H1 (cell line): ENCODE data around the gene CLPX. TPM values are rescaled to one million over a fixed set of nuclear protein-coding genes. Genes with fewer than 3 reads are reported as not detected.
A peak's percentile ranks its signal among the peaks of the same experiment; 100 is the strongest.

ENCODE experiments used
- CTCF ChIA-PET: fragments of 300-600 bp; sonication (Branson Sonifier 250); formaldehyde crosslinking; loops from one replicate; lab custom pipeline; 2021; ENCODE audit not compliant: partially characterized antibody; lab: Charles Lee
- POLR2A ChIA-PET: fragments of 300-600 bp; sonication (Branson Sonifier 250); formaldehyde crosslinking; loops from one replicate; lab custom pipeline; 2021; ENCODE audit warnings: inconsistent platforms; ENCODE audit not compliant: partially characterized antibody; lab: Charles Lee
- DNase-seq, 2 experiments: peaks; one replicate each; pipeline versions ENCODE4 v3.0.0 to v3.0.0-alpha.2; 2010 to 2022; ENCODE audit warnings: low spot score in 2 of 2, low read depth in 1 of 2, mixed read lengths in 1 of 2
- FAIRE-seq: peaks from 2 replicates; lab custom pipeline; 2011; peaks lifted over from hg19 to GRCh38; lab: Jason Lieb, UNC
- H2AFZ ChIP-seq: 2 replicates; pipeline ENCODE4 v1.8.1; 2012; ENCODE audit warnings: low read length, inconsistent platforms
- H2AK5ac ChIP-seq: 2 replicates; pipeline ENCODE4 v1.6.1; 2013; ENCODE audit warnings: low read depth, low read length
- H2BK120ac ChIP-seq: replicated peaks from 2 replicates; pipeline ENCODE3; 2013; ENCODE audit warnings: low read depth, low read length, inconsistent platforms
- H2BK12ac ChIP-seq: 2 replicates; pipeline ENCODE4 v1.6.1; 2013; ENCODE audit warnings: low read depth, low read length
- H2BK15ac ChIP-seq: 2 replicates; pipeline ENCODE4 v1.6.1; 2013; ENCODE audit warnings: low read length
- H2BK20ac ChIP-seq: 2 replicates; pipeline ENCODE4 v1.6.1; 2013; ENCODE audit warnings: low read length
- H2BK5ac ChIP-seq: 2 replicates; pipeline ENCODE4 v1.6.1; 2013; ENCODE audit warnings: low read depth, low read length
- H3K14ac ChIP-seq: 2 replicates; pipeline ENCODE4 v1.6.1; 2013; ENCODE audit warnings: inconsistent platforms; ENCODE audit not compliant: insufficient read length
- H3K18ac ChIP-seq: 2 replicates; pipeline ENCODE4 v1.6.1; 2013; ENCODE audit warnings: low read length; ENCODE audit errors: extremely low read depth
- H3K23ac ChIP-seq: 2 replicates; pipeline ENCODE4 v1.6.1; 2013; ENCODE audit warnings: inconsistent platforms; ENCODE audit not compliant: insufficient read length
- H3K23me2 ChIP-seq: 2 replicates; pipeline ENCODE4 v1.6.1; 2013; ENCODE audit warnings: low read depth, low read length
- H3K27ac ChIP-seq: 2 replicates; pipeline ENCODE4 v1.6.1; 2011; ENCODE audit warnings: low read depth, low read length, inconsistent platforms
- H3K27me3 ChIP-seq, 4 experiments: replicated peaks in 1 of 4; 1 replicate in 1 of 4; 2 replicates in 3 of 4; pipeline versions ENCODE4 v1.6.1 to v1.8.1; 2011 to 2013; ENCODE audit warnings: low read length in 3 of 4, mild to moderate bottlenecking in 3 of 4, inconsistent platforms in 2 of 4, mixed read lengths in 2 of 4, moderate library complexity in 1 of 4; ENCODE audit not compliant: control insufficient read depth in 3 of 4, insufficient read depth in 3 of 4; ENCODE audit errors: extremely low read depth in 1 of 4
- H3K36me3 ChIP-seq, 4 experiments: 2 replicates each; pipeline versions ENCODE4 v1.6.1 to v1.8.1; 2011 to 2013; ENCODE audit warnings: mild to moderate bottlenecking in 4 of 4, low read length in 3 of 4, moderate library complexity in 2 of 4, control low read depth in 1 of 4, inconsistent platforms in 1 of 4; ENCODE audit not compliant: insufficient read depth in 4 of 4, control insufficient read depth in 2 of 4
- H3K4ac ChIP-seq: replicated peaks from 2 replicates; pipeline ENCODE3; 2013; ENCODE audit warnings: low read length, low read depth, mixed read lengths, inconsistent platforms; ENCODE audit not compliant: insufficient read length
- H3K4me1 ChIP-seq, 4 experiments: replicated peaks in 1 of 4; 1 replicate in 1 of 4; 2 replicates in 3 of 4; pipeline versions ENCODE4 v1.6.1 to v1.8.1; 2011 to 2013; ENCODE audit warnings: low read length in 3 of 4, inconsistent platforms in 2 of 4, mixed read lengths in 1 of 4; ENCODE audit not compliant: insufficient read depth in 4 of 4, control insufficient read depth in 3 of 4
- H3K4me2 ChIP-seq, 2 experiments: 2 replicates each; pipeline versions ENCODE4 v1.6.1 to v1.8.1; 2011 to 2013; ENCODE audit warnings: low read depth in 2 of 2, low read length in 2 of 2, control low read depth in 1 of 2, inconsistent platforms in 1 of 2, mild to moderate bottlenecking in 1 of 2; ENCODE audit not compliant: insufficient read depth in 1 of 2
- H3K4me3 ChIP-seq, 4 experiments: fragments of 200-600, 300-600 bp in 1 of 4; sonication (generic), shearing (Covaris generic), sonication (Bioruptor Twin) in 1 of 4; 2 replicates each; pipeline versions ENCODE4 v1.5.1 to v1.8.1; 2011 to 2016; ENCODE audit warnings: low read length in 4 of 4, low read depth in 3 of 4, control low read depth in 2 of 4, inconsistent platforms in 2 of 4, mild to moderate bottlenecking in 2 of 4, mixed read lengths in 1 of 4, moderate library complexity in 1 of 4; ENCODE audit not compliant: insufficient read depth in 2 of 4; ENCODE audit errors: extremely low read depth in 1 of 4
- H3K56ac ChIP-seq: replicated peaks from 2 replicates; pipeline ENCODE3; 2013; ENCODE audit warnings: low read depth, mild to moderate bottlenecking, mixed read lengths, low read length, inconsistent platforms; ENCODE audit not compliant: insufficient read length
- H3K79me1 ChIP-seq: 2 replicates; pipeline ENCODE4 v1.6.1; 2013; ENCODE audit warnings: low read depth, low read length, control low read depth
- H3K79me2 ChIP-seq, 2 experiments: 2 replicates each; pipeline versions ENCODE4 v1.6.1 to v1.8.1; 2012 to 2013; ENCODE audit warnings: low read length in 2 of 2, mild to moderate bottlenecking in 2 of 2, inconsistent platforms in 1 of 2; ENCODE audit not compliant: insufficient read depth in 2 of 2, control insufficient read depth in 1 of 2
- H3K9ac ChIP-seq, 4 experiments: replicated peaks in 1 of 4; 1 replicate in 1 of 4; 2 replicates in 3 of 4; pipeline versions ENCODE4 v1.6.1 to v1.8.1; 2011 to 2013; ENCODE audit warnings: low read depth in 3 of 4, low read length in 3 of 4, control low read depth in 2 of 4, mild to moderate bottlenecking in 2 of 4, moderate library complexity in 2 of 4, inconsistent platforms in 1 of 4; ENCODE audit errors: extremely low read depth in 1 of 4
- H3K9me3 ChIP-seq, 2 experiments: 2 replicates each; pipeline versions ENCODE4 v1.6.1 to v1.8.1; 2012 to 2013; ENCODE audit warnings: mild to moderate bottlenecking in 2 of 2, moderate library complexity in 2 of 2, control low read depth in 1 of 2, inconsistent platforms in 1 of 2, low read depth in 1 of 2, low read length in 1 of 2, mixed read lengths in 1 of 2; ENCODE audit not compliant: insufficient read depth in 2 of 2
- H4K20me1 ChIP-seq, 2 experiments: replicated peaks in 1 of 2; 2 replicates each; pipeline versions ENCODE3 to v1.8.1; 2011 to 2013; ENCODE audit warnings: inconsistent platforms in 2 of 2, low read length in 2 of 2, mild to moderate bottlenecking in 1 of 2; ENCODE audit not compliant: insufficient read depth in 2 of 2, control insufficient read depth in 1 of 2
- H4K5ac ChIP-seq: 2 replicates; pipeline ENCODE4 v1.6.1; 2013; ENCODE audit warnings: low read length, low read depth, mixed read lengths, inconsistent platforms; ENCODE audit not compliant: insufficient read length
- H4K8ac ChIP-seq: 2 replicates; pipeline ENCODE4 v1.8.0; 2013; ENCODE audit warnings: mild to moderate bottlenecking, moderate library complexity, low read length, inconsistent platforms; ENCODE audit not compliant: insufficient read depth; ENCODE audit errors: extremely low read depth
- H4K91ac ChIP-seq: replicated peaks from 2 replicates; pipeline ENCODE3; 2013; ENCODE audit warnings: low read length, mixed read lengths, inconsistent platforms; ENCODE audit not compliant: insufficient read length
- ASH2L ChIP-seq: fragments of 200-600, 300-600 bp; sonication (generic); IDR thresholded peaks from one replicate; pipeline ENCODE4 v1.7.1; 2017; ENCODE audit warnings: low read length
- WGBS, 2 experiments: shearing (Covaris generic) in 1 of 2; methylation state at CpG; one replicate each; pipeline versions ENCODE4 v1.1.6 to v1.1.7; 2013 to 2015; ENCODE audit warnings: low lambda C conversion rate in 2 of 2, mixed read lengths in 2 of 2, inconsistent platforms in 1 of 2, low coverage in 1 of 2, missing lambda C conversion rate in 1 of 2; ENCODE audit not compliant: insufficient replicate concordance in 2 of 2, insufficient coverage in 1 of 2, insufficient read length in 1 of 2; ENCODE audit errors: extremely low coverage in 1 of 2, missing lambda C conversion rate in 1 of 2; 5-methylcytosine and 5-hydroxymethylcytosine counted together
- polyA plus RNA-seq, 7 experiments: library from polyadenylated mRNA; depleted of rRNA in 3 of 7; stranded (reverse) in 5 of 7; unstranded in 2 of 7; fragments of >200 nt in 5 of 7; fragments of 200-250 nt in 2 of 7; gene quantifications; 1 replicate in 5 of 7; 2 replicates in 1 of 7; 4 replicates in 1 of 7; pipeline versions ENCODE4 v1.2.1 to v1.2.3, GENCODE V29; 2011 to 2013; ENCODE audit warnings: missing spikeins in 2 of 7, mixed read lengths in 2 of 7
- total RNA-seq: library from RNA; stranded (reverse); fragmentation: NEBNext Ultra II Directional; extraction: Animal tissue kit (Norgen Biotek cat#: 25700); gene quantifications from 2 replicates; pipeline ENCODE4 v1.2.1, GENCODE V29; 2021

Gene CLPX
- total and polyA plus RNA-seq, 2 of the 8 experiments (the other 6 are each of a cell fraction or from before 2014, with no cell fraction given), result 10.5 to 53.6 TPM

DNA sequence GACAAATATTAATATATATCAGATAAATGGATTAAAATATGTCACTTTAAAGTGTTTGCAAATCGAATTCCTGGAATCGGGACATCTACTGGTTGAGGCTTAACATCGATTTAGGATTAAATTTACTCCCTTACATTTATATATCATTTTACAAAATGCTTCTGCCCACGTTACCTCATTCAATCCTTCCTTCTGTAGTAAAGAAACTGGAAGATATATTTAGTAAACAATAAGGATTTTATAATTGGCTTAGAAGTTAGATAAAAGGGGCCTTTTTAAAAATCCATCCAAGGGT lies 1.3 kb downstream of the CLPX start:
- H2BK12ac ChIP-seq, result no peak overlapping the region
- H3K23me2 ChIP-seq, result peaks cover 2% of the 10 kb centered on the region
- no peaks in the 10 kb centered on the region for H3K9me3 ChIP-seq
- peak overlapping the region in 3 of 4 experiments; percentile 9 to 95 (median 90); a peak in 5 of 7 replicates for H3K9ac ChIP-seq
- ChIA-PET CTCF (no interaction called here), POLR2A (interaction anchor here (0.6 to 8.7 kb wide), 10 partner anchors 14 to 369 kb away, joined by 3 to 94 read pairs (median 5); partner anchors contain the start of genes PARP16, RNU5A-1 and RNU5B-1)
- no peak overlapping the region for H2AK5ac ChIP-seq
- no peak overlapping the region for H3K4ac ChIP-seq
- H3K79me2 ChIP-seq, result peaks cover 3 to 36% of the 10 kb centered on the region in 2 experiments; a peak in 3 of 4 replicates
- H2BK5ac ChIP-seq, result no peak overlapping the region
- DNase-seq (no peak), FAIRE-seq (no peak)
- no peak overlapping the region for H4K8ac ChIP-seq
- no peaks in the 10 kb centered on the region for H3K79me1 ChIP-seq
- H2BK15ac ChIP-seq, result no peak overlapping the region
- no peak overlapping the region for H2AFZ ChIP-seq
- no peak overlapping the region for H2BK20ac ChIP-seq
- WGBS, 2 experiments, result 67% methylated on average over 4 of the region's 4 CpGs; no CpG with 5 or more reads in 1 of the 2 experiments
- no peak for TF ChIP-seq ASH2L
- H3K27me3 ChIP-seq, result no peaks in the 10 kb centered on the region
- H4K91ac ChIP-seq, result no peak overlapping the region
- 0 out of 2 replicates have a peak overlapping the region, but pooled peaks have one; percentile 80 for H3K27ac ChIP-seq
- no peak overlapping the region for H3K14ac ChIP-seq
- peaks cover 0 to 6% of the 10 kb centered on the region in 2 experiments for H4K20me1 ChIP-seq
- peak overlapping the region; percentile 68 to 69 for H3K4me2 ChIP-seq
- peaks cover under 1 to 7% (median 1%) of the 10 kb centered on the region in 4 experiments; a peak in 5 of 8 replicates for H3K36me3 ChIP-seq
- H3K18ac ChIP-seq, result no peak overlapping the region
- no peak overlapping the region for H2BK120ac ChIP-seq
- no peak overlapping the region for H3K23ac ChIP-seq
- no peak overlapping the region for H3K56ac ChIP-seq
- H3K4me1 ChIP-seq, result peaks cover 0 to 2% (median 0%) of the 10 kb centered on the region in 4 experiments; a peak in 2 of 7 replicates
- no peak overlapping the region for H4K5ac ChIP-seq
- H3K4me3 ChIP-seq, result peak overlapping the region; percentile 60 to 95 (median 92)
